ENCODE measurements around the gene SUMO3.

DNA sequence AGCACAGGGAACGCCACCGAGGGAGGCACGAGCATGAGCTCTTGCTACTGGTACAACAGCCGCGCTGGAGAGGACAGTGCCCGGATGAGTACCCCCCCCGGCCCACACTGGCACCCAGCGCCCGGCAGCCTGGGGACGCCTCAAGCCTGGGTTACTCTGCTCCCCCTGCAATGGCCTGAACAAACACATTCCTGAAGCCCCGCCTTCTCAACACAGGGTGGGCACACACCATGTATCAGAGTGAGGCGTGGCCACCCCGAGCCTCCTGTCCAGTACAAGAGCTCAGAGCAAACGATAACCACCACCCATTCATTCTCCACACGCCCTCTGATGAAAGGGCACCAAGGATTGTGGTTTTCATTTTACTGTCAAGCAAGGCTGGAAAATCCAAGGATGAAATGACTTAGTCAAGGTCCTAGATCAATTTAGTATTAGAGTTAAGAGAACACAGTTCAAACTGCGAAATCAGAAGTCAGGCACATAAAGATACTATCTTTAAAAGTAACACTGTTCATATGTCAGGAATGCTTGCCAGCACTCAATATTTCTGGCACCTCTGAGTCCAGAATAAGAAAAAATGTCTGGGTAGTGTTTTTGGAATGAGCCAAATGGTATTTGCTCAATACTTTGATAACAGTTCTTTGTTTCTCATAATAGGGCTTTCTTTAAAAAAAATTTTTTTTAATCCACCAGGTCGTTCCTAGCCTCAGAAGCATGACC, 38.3 kb downstream of the SUMO3 start:
- TF ChIP-seq, protein P1, sequence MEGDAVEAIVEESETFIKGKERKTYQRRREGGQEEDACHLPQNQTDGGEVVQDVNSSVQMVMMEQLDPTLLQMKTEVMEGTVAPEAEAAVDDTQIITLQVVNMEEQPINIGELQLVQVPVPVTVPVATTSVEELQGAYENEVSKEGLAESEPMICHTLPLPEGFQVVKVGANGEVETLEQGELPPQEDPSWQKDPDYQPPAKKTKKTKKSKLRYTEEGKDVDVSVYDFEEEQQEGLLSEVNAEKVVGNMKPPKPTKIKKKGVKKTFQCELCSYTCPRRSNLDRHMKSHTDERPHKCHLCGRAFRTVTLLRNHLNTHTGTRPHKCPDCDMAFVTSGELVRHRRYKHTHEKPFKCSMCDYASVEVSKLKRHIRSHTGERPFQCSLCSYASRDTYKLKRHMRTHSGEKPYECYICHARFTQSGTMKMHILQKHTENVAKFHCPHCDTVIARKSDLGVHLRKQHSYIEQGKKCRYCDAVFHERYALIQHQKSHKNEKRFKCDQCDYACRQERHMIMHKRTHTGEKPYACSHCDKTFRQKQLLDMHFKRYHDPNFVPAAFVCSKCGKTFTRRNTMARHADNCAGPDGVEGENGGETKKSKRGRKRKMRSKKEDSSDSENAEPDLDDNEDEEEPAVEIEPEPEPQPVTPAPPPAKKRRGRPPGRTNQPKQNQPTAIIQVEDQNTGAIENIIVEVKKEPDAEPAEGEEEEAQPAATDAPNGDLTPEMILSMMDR (conservative IDR thresholded peaks at IDR 0.05) = no peak
- TF ChIP-seq EZH2 (IDR thresholded peaks at IDR 0.05; ENCODE audit: low read depth) = no peak

All from PC-9 (cell line).